Measurements from ENCODE around the gene GDF10.

Gene GDF10

GRCh38 chr10:47303866-47304265, 3.9 kb downstream of the GDF10 start:
- TF ChIP-seq GLIS3 (CRISPR knock-in tag; IDR thresholded peaks at IDR 0.05), result no peak
- TF ChIP-seq BACH2 (CRISPR knock-in tag; IDR thresholded peaks at IDR 0.05; ENCODE audit: borderline replicate concordance), result no peak
- no peak for TF ChIP-seq ZNF565 (CRISPR knock-in tag; conservative IDR thresholded peaks at IDR 0.05; ENCODE audit: low read depth)
- TF ChIP-seq CREB5 (CRISPR knock-in tag; IDR thresholded peaks at IDR 0.05; ENCODE audit: low read depth), result no peak
- no peak for TF ChIP-seq OSR1 (CRISPR knock-in tag; IDR thresholded peaks at IDR 0.05)
- no peak for TF ChIP-seq PPARA (CRISPR knock-in tag; IDR thresholded peaks at IDR 0.05; ENCODE audit: borderline replicate concordance)
- TF ChIP-seq TSHZ2 (CRISPR knock-in tag; IDR thresholded peaks at IDR 0.05), result no peak
- no peak for TF ChIP-seq PATZ1 (CRISPR knock-in tag; IDR thresholded peaks at IDR 0.05; ENCODE audit: borderline replicate concordance)
- no peak for TF ChIP-seq ZFP30 (CRISPR knock-in tag; IDR thresholded peaks at IDR 0.05)
- TF ChIP-seq ZC3H10 (CRISPR knock-in tag; IDR thresholded peaks at IDR 0.05), result no peak
- no peak for TF ChIP-seq ISL1 (CRISPR knock-in tag; IDR thresholded peaks at IDR 0.05)
- ATAC-seq, result no peak

GRCh38 chr10:47305566-47305965, 5.6 kb downstream of the GDF10 start:
- TF ChIP-seq ISL1 (CRISPR knock-in tag; IDR thresholded peaks at IDR 0.05) (no peak), ZFP30 (CRISPR knock-in tag; IDR thresholded peaks at IDR 0.05) (no peak)
- no peak for ATAC-seq

- ATAC-seq, result no peak
- no peak for TF ChIP-seq ZFP30 (CRISPR knock-in tag; IDR thresholded peaks at IDR 0.05)
- TF ChIP-seq ZC3H10 (CRISPR knock-in tag; IDR thresholded peaks at IDR 0.05), result no peak
- no peak for TF ChIP-seq CREB5 (CRISPR knock-in tag; IDR thresholded peaks at IDR 0.05; ENCODE audit: low read depth)
- no peak for TF ChIP-seq ZNF565 (CRISPR knock-in tag; conservative IDR thresholded peaks at IDR 0.05; ENCODE audit: low read depth)
- TF ChIP-seq ZNF8 (CRISPR knock-in tag; IDR thresholded peaks at IDR 0.05), result no peak
- TF ChIP-seq RARB (CRISPR knock-in tag; IDR thresholded peaks at IDR 0.05), result no peak
- TF ChIP-seq CSDC2 (CRISPR knock-in tag; IDR thresholded peaks at IDR 0.05), result no peak
- TF ChIP-seq OSR1 (CRISPR knock-in tag; IDR thresholded peaks at IDR 0.05), result no peak
- TF ChIP-seq CSRNP3 (CRISPR knock-in tag; IDR thresholded peaks at IDR 0.05), result no peak
- no peak for TF ChIP-seq SNAI2 (CRISPR knock-in tag; IDR thresholded peaks at IDR 0.05)
- no peak for TF ChIP-seq TCF4 (CRISPR knock-in tag; IDR thresholded peaks at IDR 0.05; ENCODE audit: borderline replicate concordance)
- no peak for TF ChIP-seq PPARA (CRISPR knock-in tag; IDR thresholded peaks at IDR 0.05; ENCODE audit: borderline replicate concordance)
- no peak for TF ChIP-seq POU6F1 (CRISPR knock-in tag; IDR thresholded peaks at IDR 0.05; ENCODE audit: borderline replicate concordance, low read depth)
Observed at GRCh38 chr10:47306387-47307210, 6.6 kb downstream of the GDF10 start.
